ENCODE measurements around the gene P3H3. TPM values are rescaled to one million over a fixed set of nuclear protein-coding genes. Genes with fewer than 3 reads are reported as not detected.

The P3H3 gene
- total and polyA plus RNA-seq, 9 of the 15 experiments (the other 6 are each of a cell fraction or from before 2014, with no cell fraction given) = 0.03 to 15.0 (median 4.8) TPM

DNA sequence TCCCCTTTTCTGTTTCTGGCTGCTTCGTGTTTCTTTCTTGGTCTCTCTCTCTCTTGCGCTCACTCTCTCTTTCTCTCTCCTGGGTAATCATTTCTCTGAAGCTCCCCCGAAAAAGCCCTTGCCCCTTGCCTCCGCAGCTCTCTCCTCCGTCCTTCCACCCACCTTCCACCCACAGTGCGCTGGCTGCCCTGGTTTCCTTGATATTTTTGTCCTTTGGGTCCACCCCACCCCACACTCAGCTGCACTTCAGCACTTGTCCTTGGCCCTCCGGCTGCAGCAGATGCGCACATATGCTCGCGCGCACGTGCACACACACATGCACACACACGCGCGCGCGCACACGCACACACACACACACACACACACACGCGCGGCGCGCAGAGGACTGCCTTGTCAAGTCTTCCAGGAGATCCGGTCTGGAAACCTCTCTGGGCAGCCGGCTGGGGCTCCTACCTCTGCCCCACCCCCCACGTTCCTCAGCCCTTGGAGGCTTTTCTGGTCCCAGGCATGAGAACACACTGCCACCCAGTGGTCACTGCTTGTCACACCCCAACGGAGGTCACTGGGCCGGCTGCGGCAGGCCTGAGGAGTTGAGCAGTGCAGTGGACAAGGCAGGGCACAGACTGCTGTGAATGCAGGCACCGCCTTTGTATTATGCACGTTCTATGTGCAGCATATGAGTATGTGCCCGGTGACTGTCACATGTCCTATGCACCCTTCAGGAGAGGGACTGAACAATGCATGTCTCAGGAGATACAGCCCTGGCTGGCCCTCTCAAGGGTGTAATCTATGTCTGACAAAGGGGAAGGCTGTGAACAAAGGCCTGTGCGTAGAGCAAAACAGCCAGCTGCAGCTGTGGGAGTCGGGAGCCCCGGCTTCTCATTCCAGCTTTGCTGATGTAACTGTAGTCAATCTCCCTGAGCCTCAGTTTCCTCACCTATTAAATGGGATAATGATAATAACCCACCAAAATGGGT, 49.3 kb upstream of the P3H3 start (continued):
- no peak for TF ChIP-seq ZZZ3 (IDR thresholded peaks at IDR 0.05)
- TF ChIP-seq PPARD (CRISPR knock-in tag; IDR thresholded peaks at IDR 0.05) = no peak
- TF ChIP-seq, protein P1, sequence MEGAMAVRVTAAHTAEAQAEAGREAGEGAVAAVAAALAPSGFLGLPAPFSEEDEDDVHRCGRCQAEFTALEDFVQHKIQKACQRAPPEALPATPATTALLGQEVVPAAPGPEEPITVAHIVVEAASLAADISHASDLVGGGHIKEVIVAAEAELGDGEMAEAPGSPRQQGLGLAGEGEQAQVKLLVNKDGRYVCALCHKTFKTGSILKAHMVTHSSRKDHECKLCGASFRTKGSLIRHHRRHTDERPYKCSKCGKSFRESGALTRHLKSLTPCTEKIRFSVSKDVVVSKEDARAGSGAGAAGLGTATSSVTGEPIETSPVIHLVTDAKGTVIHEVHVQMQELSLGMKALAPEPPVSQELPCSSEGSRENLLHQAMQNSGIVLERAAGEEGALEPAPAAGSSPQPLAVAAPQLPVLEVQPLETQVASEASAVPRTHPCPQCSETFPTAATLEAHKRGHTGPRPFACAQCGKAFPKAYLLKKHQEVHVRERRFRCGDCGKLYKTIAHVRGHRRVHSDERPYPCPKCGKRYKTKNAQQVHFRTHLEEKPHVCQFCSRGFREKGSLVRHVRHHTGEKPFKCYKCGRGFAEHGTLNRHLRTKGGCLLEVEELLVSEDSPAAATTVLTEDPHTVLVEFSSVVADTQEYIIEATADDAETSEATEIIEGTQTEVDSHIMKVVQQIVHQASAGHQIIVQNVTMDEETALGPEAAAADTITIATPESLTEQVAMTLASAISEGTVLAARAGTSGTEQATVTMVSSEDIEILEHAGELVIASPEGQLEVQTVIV (CRISPR knock-in tag; IDR thresholded peaks at IDR 0.05; ENCODE audit: borderline replicate concordance) = no peak
- TF ChIP-seq SREBF2 (CRISPR knock-in tag; IDR thresholded peaks at IDR 0.05) = no peak
- TF ChIP-seq ZNF764 (CRISPR knock-in tag; IDR thresholded peaks at IDR 0.05; ENCODE audit: low read depth) = no peak
- TF ChIP-seq XRCC4 (IDR thresholded peaks at IDR 0.05; ENCODE audit: extremely low read depth, insufficient read depth, insufficient read length) = no peak
- TF ChIP-seq FOS (IDR thresholded peaks at IDR 0.05; ENCODE audit: extremely low read depth, insufficient read length) = no peak
- no peak for TF ChIP-seq ZNF449 (CRISPR knock-in tag; IDR thresholded peaks at IDR 0.05)
- TF ChIP-seq MLLT1 (IDR thresholded peaks at IDR 0.05) = peak; percentile 24 to 56; a peak in 2 of 4 replicates
- no peak for TF ChIP-seq PRMT5 (CRISPR knock-in tag; IDR thresholded peaks at IDR 0.05)
- TF ChIP-seq TARDBP (IDR thresholded peaks at IDR 0.05) = no peak
- TF ChIP-seq CREBBP (IDR thresholded peaks at IDR 0.05; ENCODE audit: low read depth, low read length) = no peak
- TF ChIP-seq NFRKB (IDR thresholded peaks at IDR 0.05; ENCODE audit: low read depth) = 0 out of 2 replicates have a peak, but pooled peaks have one; percentile 22
- TF ChIP-seq SUPT5H (IDR thresholded peaks at IDR 0.05) = peak; percentile 35; the same call in 1 of the 2 replicates
- TF ChIP-seq POU5F1 (IDR thresholded peaks at IDR 0.05; ENCODE audit: borderline replicate concordance, low read depth, low read length, partially characterized antibody) = no peak
- TF ChIP-seq KLF6 (CRISPR knock-in tag; IDR thresholded peaks at IDR 0.05; ENCODE audit: borderline replicate concordance) = no peak; the same call in 1 of the 2 replicates
- no peak for TF ChIP-seq NFIX (CRISPR knock-in tag; IDR thresholded peaks at IDR 0.05; ENCODE audit: low read depth)

Data from K562 (cell line).